SK-N-MC (cell line): ENCODE data around the gene PASD1.

ENCODE experiments used
- EZH2 ChIP-seq: fragments of 200-600 bp; sonication (generic); IDR thresholded peaks from one replicate; pipeline ENCODE4 v1.6.1; 2017; ENCODE audit warnings: antibody characterized with exemption
- FOXP2 ChIP-seq: optimal IDR thresholded peaks from 2 replicates; pipeline ENCODE3; 2011; ENCODE audit warnings: mild to moderate bottlenecking, moderate library complexity; ENCODE audit not compliant: insufficient read depth; ENCODE audit errors: extremely low read length, control extremely low read depth
- POLR2AphosphoS5 ChIP-seq: IDR thresholded peaks from 2 replicates; pipeline ENCODE4 v1.6.1; 2012; ENCODE audit warnings: mild to moderate bottlenecking, low read depth, low read length, borderline replicate concordance

GRCh38 chrX:151701071-151701470 lies 137.6 kb downstream of the PASD1 start:
- TF ChIP-seq POLR2AphosphoS5 = no peak
- TF ChIP-seq EZH2 = no peak
- no peak for TF ChIP-seq FOXP2
